ENCODE measurements around the gene MST1.

DNA sequence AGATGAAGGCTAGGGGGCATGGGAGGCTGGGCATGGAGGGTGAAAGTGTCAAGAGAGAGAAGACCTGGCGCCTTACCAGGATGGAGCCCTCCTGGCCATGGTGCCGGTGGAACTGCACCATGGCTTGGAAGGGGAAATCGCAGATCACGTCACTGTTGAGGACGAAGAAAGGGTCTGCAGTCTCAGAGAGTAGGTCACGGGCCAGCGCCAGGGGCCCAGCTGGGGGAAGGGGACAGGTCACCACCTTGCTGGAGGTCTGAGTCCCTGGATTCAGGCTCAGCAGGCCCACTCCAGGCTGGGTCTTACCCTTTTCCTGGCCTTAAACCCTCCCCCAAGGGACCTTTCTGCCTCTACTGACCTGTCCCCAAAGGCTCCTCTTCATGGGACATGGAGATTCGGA, 33.6 kb upstream of the MST1 start:
- TF ChIP-seq, protein P1, sequence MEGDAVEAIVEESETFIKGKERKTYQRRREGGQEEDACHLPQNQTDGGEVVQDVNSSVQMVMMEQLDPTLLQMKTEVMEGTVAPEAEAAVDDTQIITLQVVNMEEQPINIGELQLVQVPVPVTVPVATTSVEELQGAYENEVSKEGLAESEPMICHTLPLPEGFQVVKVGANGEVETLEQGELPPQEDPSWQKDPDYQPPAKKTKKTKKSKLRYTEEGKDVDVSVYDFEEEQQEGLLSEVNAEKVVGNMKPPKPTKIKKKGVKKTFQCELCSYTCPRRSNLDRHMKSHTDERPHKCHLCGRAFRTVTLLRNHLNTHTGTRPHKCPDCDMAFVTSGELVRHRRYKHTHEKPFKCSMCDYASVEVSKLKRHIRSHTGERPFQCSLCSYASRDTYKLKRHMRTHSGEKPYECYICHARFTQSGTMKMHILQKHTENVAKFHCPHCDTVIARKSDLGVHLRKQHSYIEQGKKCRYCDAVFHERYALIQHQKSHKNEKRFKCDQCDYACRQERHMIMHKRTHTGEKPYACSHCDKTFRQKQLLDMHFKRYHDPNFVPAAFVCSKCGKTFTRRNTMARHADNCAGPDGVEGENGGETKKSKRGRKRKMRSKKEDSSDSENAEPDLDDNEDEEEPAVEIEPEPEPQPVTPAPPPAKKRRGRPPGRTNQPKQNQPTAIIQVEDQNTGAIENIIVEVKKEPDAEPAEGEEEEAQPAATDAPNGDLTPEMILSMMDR (IDR thresholded peaks at IDR 0.05) = no peak
- no peak for TF ChIP-seq POLR2A (IDR thresholded peaks at IDR 0.05)

Measured in adrenal gland (tissue), 5 donors.